Renal cortex interstitium (tissue), 11 donors: ENCODE data around the gene ACSL5. TPM values are rescaled to one million over a fixed set of nuclear protein-coding genes. Genes with fewer than 3 reads are reported as not detected.
"Not testable (repeated sequence)": the region's sequence is repeated elsewhere in the genome, so short reads cannot be mapped to it uniquely, and the experiment has no call there.

ENCODE experiments used
- DNase-seq, 11 donors: peaks; one replicate each; pipeline ENCODE4 v3.0.0-alpha.2; 2013; ENCODE audit warnings: low read depth in 9 of 11, low spot score in 4 of 11; ENCODE audit errors: extremely low read depth in 1 of 11
- polyA plus RNA-seq, 3 donors: library from polyadenylated mRNA; unstranded; fragments of 120-200 nt; gene quantifications; one replicate each; pipeline ENCODE4 v1.2.1, GENCODE V29; 2013; ENCODE audit not compliant: insufficient read length in 3 of 3

ACSL5 gene
- polyA plus RNA-seq, 3 donors, result 4.3 to 5.7 (median 4.7) TPM

DNA sequence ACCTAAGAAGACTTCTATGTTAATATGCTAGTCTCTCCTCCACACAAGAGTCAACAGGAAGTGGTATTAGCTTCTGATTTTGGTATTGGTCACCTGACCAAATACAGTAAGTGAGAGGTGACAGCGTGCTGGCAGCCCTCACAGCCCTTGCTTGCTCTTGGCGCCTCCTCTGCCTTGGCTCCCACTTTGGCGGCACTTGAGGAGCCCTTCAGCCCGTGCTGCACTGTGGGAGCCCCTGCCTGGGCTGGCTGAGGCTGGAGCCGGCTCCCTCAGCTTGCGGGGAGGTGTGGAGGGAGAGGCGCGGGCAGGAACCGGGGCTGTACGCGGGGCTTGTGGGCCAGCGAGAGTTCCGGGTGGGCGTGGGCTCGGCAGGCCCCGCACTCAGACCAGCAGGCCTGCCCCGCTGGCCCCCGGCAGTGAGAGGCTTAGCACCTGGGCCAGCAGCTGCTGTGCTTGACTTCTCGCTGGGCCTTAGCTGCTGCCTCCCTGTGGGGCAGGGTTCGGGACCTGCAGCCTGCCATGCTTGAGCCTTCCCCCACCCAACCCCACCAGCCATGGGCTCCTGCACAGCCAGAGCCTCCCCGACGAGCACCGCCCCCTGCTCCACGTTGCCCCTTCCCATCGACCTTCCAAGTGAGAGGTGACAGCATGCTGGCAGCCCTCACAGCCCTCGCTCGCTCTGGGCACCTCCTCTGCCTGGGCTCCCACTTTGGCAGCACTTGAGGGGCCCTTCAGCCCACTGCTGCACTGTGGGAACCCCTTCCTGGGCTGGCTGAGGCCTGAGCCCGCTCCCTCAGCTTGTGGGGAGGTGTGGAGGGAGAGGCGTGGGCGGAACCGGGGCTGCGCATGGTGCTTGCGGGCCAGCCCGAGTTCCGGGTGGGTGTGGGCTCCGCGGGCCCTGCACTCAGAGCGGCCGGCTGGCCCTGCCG, 4.2 kb upstream of the ACSL5 start:
- no peak for DNase-seq

GRCh38 chr10:112370424-112370819, 3.5 kb upstream of the ACSL5 start:
- DNase-seq, result no peak

GRCh38 chr10:112371326-112371725, 2.6 kb upstream of the ACSL5 start:
- not testable (repeated sequence) for DNase-seq

DNA sequence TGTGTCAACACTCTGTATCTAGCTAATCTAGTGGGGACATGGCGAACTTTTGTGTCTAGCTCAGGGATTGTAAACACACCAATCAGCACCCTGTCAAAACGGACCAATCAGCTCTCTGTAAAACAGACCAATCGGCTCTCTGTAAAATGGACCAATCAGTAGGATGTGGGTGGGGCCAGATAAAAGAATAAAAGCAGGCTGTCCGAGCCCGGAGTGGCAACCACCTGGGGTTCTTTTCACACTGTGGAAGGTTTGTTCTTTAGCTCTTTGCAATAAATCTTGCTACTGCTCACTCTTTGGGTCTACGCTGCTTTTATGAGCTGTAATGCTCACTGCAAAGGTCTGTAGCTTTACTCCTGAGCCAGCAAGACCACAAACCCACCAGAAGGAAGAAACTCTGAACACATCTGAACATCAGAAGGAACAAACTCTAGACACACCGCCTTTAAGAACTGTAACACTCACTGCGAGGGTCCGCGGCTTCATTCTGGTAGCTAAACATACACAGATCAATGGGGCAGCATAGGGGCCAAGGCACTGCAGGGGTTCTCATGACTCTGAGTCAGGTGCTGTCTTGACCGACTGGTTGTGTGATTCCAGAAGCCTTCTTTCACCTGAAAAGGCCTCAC, 1.6 kb upstream of the ACSL5 start:
- DNase-seq, result not testable (repeated sequence)

- no peak for DNase-seq
Observed at GRCh38 chr10:112374724-112375541, 1.0 kb downstream of the ACSL5 start.

DNA sequence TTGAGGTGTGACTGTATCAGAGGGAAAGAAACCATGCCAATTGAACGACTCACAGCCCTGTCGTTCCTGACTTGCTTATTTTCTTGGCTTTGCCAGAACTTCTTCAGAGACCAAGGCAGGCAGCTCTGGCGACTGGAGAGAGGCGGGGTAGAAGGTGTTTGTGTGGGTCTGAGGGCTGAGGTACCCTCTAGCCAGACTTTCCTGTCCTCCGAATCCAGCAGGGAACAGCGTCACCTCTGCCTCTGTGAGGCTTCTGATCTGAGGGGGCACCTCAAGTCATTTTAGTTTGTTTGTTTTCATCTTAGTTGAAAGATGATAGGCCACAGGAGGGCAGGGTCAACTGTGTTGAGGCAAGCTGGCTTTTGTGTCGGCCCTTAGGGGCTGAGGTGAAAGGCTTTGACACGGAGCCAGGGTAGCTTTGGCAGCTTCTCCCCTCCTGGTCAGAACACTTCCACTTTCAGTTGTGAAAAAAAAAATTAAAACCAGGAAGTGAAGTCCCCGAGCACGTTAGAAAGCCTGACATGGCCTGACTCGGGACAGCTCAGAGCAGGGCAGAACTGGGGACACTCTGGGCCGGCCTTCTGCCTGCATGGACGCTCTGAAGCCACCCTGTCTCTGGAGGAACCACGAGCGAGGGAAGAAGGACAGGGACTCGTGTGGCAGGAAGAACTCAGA, 1.9 kb downstream of the ACSL5 start:
- DNase-seq, result no peak

GRCh38 chr10:112376396-112376790, 2.5 kb downstream of the ACSL5 start:
- DNase-seq, result no peak

DNA sequence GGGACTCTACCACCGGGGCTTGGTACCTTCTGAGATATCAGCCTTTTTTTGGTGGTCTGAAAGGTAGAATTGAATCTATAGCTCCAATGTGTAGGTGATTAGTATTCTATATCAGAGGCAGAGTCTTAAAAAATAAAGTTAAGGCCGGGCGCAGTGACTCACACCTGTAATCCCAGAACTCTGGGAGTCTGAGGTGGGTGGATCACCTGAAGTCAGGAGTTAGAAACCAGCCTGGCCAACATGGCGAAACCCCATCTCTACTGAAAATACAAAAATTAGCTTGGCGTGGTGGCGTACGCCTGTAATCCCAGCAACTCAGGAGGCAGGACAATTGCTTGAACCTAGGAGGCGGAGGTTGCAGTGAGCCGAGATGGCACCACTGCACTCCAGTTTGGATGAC, 3.2 kb downstream of the ACSL5 start:
- DNase-seq, result not testable (repeated sequence)

- DNase-seq, result no peak
Observed at GRCh38 chr10:112379635-112380296, 5.8 kb downstream of the ACSL5 start.

GRCh38 chr10:112382515-112383235, 8.8 kb downstream of the ACSL5 start:
- DNase-seq, result no peak

- DNase-seq, result no peak
Observed at GRCh38 chr10:112383325-112383724, 9.4 kb downstream of the ACSL5 start.

DNA sequence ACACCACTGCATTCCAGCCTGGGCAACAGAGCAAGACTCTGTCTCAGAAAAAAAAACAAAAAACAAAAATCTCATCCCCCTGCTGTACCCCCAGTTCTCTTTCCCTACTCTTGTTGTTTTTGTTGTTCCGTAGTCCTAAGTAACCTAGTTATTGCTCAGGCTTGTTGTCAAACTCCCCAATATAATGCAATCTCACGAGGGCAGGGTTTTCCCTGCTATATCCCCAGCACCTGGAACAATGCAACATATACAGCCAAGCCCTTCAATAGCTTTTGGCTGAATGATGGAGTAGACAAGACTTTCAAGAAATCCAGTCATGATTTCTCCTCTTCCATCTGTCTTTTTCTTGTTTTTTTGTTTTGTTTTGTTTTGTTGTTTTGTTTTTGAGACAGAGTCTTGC, 10.2 kb downstream of the ACSL5 start:
- DNase-seq, result no peak

DNA sequence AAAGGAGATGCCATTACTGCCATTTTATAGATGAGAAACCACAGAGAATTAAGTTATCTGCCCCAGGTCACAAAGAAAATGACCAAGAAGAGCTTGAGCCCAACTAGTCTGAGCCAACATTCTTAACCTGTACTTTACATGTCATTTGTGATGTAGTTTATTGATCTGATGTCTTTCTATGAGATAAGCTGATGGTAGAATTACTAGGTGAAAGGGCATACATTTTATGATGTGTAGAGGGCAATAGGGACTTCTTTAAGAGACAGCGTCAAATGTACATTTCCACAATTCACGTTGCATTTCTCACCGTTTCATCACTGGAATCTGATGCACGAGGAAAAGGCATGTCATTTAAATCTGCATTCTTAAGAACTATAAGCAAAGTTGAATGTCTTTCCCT, 11.3 kb downstream of the ACSL5 start:
- DNase-seq, result no peak

DNA sequence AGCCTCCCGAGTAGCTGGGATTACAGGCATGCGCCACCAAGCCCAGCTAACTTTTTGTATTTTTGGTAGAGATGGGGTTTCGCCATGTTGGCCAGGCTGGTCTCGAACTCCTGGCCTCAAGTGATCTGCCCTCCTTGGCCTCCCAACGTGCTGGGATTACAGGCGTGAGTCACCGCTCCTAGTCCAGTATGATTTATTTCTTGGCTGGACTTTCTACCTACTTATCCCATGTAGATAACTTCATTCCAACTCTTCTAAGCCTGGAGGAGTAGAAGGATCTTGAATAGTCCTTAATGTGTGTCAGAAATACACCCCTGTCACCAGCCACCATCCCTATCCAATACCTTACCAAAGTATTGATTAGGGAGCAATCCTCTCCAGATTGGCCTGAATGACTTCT, 14.1 kb downstream of the ACSL5 start:
- not testable (repeated sequence) for DNase-seq

DNA sequence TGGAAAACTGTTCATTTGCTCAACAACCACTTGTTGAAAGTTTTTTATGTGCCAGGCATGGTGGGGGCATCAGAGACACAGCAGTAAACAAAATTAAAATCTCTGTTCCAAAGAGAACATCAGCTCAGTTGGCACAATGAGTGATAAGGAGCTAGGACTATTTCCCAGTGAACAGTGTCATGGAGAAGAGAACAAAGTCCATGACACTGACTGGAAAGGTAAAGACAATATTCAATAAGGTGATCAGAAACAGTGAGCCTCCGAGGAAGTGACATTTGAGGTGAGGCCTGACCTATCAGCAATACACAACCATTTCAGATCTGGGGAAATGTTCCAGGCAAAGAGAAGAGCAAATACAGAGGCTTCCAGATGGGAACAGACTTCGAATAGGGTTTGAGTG, 14.6 kb downstream of the ACSL5 start:
- no peak for DNase-seq

GRCh38 chr10:112389271-112389822, 15.4 kb downstream of the ACSL5 start:
- peak in 1 of 11 donors; percentile 20 for DNase-seq

DNA sequence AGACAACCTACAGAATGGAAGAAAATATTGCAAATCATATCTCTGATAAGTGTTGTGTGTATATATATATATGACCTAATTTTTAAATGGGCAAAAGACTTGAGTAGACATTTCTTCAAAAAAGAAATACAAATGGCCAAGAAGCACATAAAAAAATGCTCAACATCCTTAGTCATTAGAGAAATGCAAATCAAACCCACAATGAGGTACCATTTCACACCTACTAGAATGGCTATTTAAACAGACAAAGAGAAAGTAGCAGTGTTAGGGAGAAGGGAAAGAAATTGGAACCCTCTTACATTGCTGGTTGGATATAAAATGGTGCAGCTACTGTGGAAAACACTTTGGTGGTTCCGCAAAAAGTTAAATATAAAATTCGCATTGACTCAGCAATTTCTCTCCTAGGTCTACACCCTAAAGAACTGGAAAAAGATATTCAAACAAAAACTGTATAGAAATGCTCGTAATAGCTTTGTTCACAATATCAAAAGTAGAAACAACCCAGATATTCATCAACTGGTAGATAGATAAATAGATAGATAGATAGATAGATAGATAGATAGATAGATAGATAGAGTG, 16.3 kb downstream of the ACSL5 start:
- DNase-seq, result no peak
